HL-60 (cell line): ENCODE results near the gene GORAB.

Source experiments
- CTCF ChIP-seq: IDR thresholded peaks from one replicate; pipeline ENCODE4 v1.5.1; 2011; ENCODE audit warnings: low read length, control low read depth, inconsistent platforms; ENCODE audit not compliant: insufficient read depth
- GABPA ChIP-seq: IDR thresholded peaks from 2 replicates; pipeline ENCODE4 v1.6.1; 2012; ENCODE audit warnings: low read depth
- POLR2AphosphoS5 ChIP-seq: IDR thresholded peaks from 2 replicates; pipeline ENCODE4 v1.6.1; 2012; ENCODE audit warnings: low read depth
- REST ChIP-seq: IDR thresholded peaks from 2 replicates; pipeline ENCODE4 v1.6.1; 2012; ENCODE audit warnings: low read depth; ENCODE audit not compliant: insufficient replicate concordance
- SPI1 ChIP-seq: IDR thresholded peaks from 2 replicates; pipeline ENCODE4 v1.6.1; 2012; ENCODE audit warnings: low read depth, mild to moderate bottlenecking, borderline replicate concordance

- TF ChIP-seq CTCF (no peak), REST (no peak), GABPA (no peak), POLR2AphosphoS5 (no peak), SPI1 (no peak)
Measured at GRCh38 chr1:170583186-170583585, 51.2 kb downstream of the GORAB start.
